GM23338 (cell line): ENCODE measurements around the gene ACD.

ENCODE experiments used
- CREB1 ChIP-seq: fragments of 250-450 bp; sonication (Bioruptor Pico); IDR thresholded peaks from 2 replicates; pipeline ENCODE4 v1.5.0; 2020; ENCODE audit warnings: low read depth, mild to moderate bottlenecking, moderate library complexity
- EZH2 ChIP-seq: fragments of 200-600 bp; sonication (generic); IDR thresholded peaks from one replicate; pipeline ENCODE4 v1.8.0; 2017; ENCODE audit warnings: antibody characterized with exemption, mild to moderate bottlenecking, low read depth; ENCODE audit not compliant: unreplicated experiment
- EZH2phosphoT487 ChIP-seq: fragments of 200-600 bp; sonication (generic); IDR thresholded peaks from one replicate; pipeline ENCODE4 v1.8.1; 2018; ENCODE audit warnings: antibody characterized with exemption; ENCODE audit not compliant: unreplicated experiment
- JUNB ChIP-seq: IDR thresholded peaks from one replicate; pipeline ENCODE4 v1.6.1; 2016; ENCODE audit warnings: antibody characterized with exemption; ENCODE audit not compliant: unreplicated experiment
- NANOG ChIP-seq: IDR thresholded peaks from 2 replicates; pipeline ENCODE4 v1.6.1; 2016; ENCODE audit warnings: antibody characterized with exemption, borderline replicate concordance
- POLR2AphosphoS5 ChIP-seq: IDR thresholded peaks from 2 replicates; pipeline ENCODE4 v1.6.1; 2016; ENCODE audit warnings: antibody characterized with exemption, low read depth
- STAT1 ChIP-seq: IDR thresholded peaks from one replicate; pipeline ENCODE4 v1.6.1; 2016; ENCODE audit warnings: antibody characterized with exemption; ENCODE audit not compliant: unreplicated experiment
- ZNF331 ChIP-seq: fragments of 250-450 bp; sonication (Bioruptor Pico); IDR thresholded peaks from 2 replicates; pipeline ENCODE4 v1.5.0; 2020; ENCODE audit warnings: low read depth, mild to moderate bottlenecking, moderate library complexity
- TF ChIP-seq, protein P1 (sequence below), 2 experiments: fragments of 200-600 bp in 1 of 2; sonication (generic) in 1 of 2; conservative IDR thresholded peaks; 2 replicates each; pipeline versions ENCODE4 v1.5.1 to v1.6.1; 2016 to 2017; ENCODE audit warnings: antibody characterized with exemption in 2 of 2, low read depth in 2 of 2, mild to moderate bottlenecking in 2 of 2, moderate library complexity in 1 of 2
- TF ChIP-seq, protein P2 (sequence below): IDR thresholded peaks from one replicate; pipeline ENCODE4 v1.6.1; 2018; ENCODE audit warnings: antibody characterized with exemption; ENCODE audit not compliant: unreplicated experiment

DNA sequence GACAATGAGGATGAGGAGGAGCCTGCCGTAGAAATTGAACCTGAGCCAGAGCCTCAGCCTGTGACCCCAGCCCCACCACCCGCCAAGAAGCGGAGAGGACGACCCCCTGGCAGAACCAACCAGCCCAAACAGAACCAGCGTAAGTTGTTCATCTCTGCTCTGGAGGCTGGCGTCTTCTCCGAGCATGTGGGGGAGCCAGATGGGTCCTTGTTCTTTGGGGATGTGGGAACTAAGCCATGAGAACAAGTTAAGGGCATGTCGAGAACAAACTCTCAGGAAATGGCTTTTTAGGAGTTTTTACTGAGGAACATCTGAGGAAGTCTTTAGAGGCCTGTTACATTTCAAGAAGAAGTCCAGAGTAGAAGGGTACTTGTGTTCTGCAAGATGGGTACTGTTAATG lies 23.3 kb downstream of the ACD start:
- no peak for TF ChIP-seq JUNB
- TF ChIP-seq POLR2AphosphoS5, result no peak
- TF ChIP-seq, protein P1, sequence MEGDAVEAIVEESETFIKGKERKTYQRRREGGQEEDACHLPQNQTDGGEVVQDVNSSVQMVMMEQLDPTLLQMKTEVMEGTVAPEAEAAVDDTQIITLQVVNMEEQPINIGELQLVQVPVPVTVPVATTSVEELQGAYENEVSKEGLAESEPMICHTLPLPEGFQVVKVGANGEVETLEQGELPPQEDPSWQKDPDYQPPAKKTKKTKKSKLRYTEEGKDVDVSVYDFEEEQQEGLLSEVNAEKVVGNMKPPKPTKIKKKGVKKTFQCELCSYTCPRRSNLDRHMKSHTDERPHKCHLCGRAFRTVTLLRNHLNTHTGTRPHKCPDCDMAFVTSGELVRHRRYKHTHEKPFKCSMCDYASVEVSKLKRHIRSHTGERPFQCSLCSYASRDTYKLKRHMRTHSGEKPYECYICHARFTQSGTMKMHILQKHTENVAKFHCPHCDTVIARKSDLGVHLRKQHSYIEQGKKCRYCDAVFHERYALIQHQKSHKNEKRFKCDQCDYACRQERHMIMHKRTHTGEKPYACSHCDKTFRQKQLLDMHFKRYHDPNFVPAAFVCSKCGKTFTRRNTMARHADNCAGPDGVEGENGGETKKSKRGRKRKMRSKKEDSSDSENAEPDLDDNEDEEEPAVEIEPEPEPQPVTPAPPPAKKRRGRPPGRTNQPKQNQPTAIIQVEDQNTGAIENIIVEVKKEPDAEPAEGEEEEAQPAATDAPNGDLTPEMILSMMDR (conservative IDR thresholded peaks at IDR 0.05; ENCODE audit: low read depth in 2 of 2), result no peak
- TF ChIP-seq ZNF331 (CRISPR knock-in tag), result no peak
- TF ChIP-seq EZH2, result no peak
- TF ChIP-seq, protein P2, sequence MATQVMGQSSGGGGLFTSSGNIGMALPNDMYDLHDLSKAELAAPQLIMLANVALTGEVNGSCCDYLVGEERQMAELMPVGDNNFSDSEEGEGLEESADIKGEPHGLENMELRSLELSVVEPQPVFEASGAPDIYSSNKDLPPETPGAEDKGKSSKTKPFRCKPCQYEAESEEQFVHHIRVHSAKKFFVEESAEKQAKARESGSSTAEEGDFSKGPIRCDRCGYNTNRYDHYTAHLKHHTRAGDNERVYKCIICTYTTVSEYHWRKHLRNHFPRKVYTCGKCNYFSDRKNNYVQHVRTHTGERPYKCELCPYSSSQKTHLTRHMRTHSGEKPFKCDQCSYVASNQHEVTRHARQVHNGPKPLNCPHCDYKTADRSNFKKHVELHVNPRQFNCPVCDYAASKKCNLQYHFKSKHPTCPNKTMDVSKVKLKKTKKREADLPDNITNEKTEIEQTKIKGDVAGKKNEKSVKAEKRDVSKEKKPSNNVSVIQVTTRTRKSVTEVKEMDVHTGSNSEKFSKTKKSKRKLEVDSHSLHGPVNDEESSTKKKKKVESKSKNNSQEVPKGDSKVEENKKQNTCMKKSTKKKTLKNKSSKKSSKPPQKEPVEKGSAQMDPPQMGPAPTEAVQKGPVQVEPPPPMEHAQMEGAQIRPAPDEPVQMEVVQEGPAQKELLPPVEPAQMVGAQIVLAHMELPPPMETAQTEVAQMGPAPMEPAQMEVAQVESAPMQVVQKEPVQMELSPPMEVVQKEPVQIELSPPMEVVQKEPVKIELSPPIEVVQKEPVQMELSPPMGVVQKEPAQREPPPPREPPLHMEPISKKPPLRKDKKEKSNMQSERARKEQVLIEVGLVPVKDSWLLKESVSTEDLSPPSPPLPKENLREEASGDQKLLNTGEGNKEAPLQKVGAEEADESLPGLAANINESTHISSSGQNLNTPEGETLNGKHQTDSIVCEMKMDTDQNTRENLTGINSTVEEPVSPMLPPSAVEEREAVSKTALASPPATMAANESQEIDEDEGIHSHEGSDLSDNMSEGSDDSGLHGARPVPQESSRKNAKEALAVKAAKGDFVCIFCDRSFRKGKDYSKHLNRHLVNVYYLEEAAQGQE, result no peak
- TF ChIP-seq CREB1 (CRISPR knock-in tag), result no peak
- no peak for TF ChIP-seq EZH2phosphoT487
- no peak for TF ChIP-seq STAT1
- TF ChIP-seq NANOG, result no peak
